Endothelial cell of hepatic sinusoid (primary cell): ENCODE data around the gene IQSEC2.

Experiments used
- in situ Hi-C: cut with HindIII; loops from 2 replicates; pipeline ENCODE4 v1.10.0; 2017; ENCODE audit warnings: low sequenced_read_pairs

Gene IQSEC2

GRCh38 chrX:53249408-53250042 lies 31.9 kb downstream of the IQSEC2 start:
- in situ Hi-C loops = loop anchor here (5.0 kb wide), 1 partner anchor 32 kb away; no protein-coding TSS in a partner anchor

GRCh38 chrX:53247928-53248327 lies 33.5 kb downstream of the IQSEC2 start:
- in situ Hi-C loops = no loop called here

- in situ Hi-C loops = no loop called here
Observed at GRCh38 chrX:53246231-53246630, 35.2 kb downstream of the IQSEC2 start.

- in situ Hi-C loops = no loop called here
Observed at GRCh38 chrX:53244610-53245009, 36.8 kb downstream of the IQSEC2 start.

- in situ Hi-C loops = no loop called here
Observed at GRCh38 chrX:53242310-53242709, 39.1 kb downstream of the IQSEC2 start.

- in situ Hi-C loops = no loop called here
Observed at GRCh38 chrX:53241558-53241957, 39.8 kb downstream of the IQSEC2 start.

GRCh38 chrX:53239474-53239873 lies 41.9 kb downstream of the IQSEC2 start:
- in situ Hi-C loops = no loop called here

GRCh38 chrX:53237056-53237455 lies 44.3 kb downstream of the IQSEC2 start:
- in situ Hi-C loops = no loop called here

GRCh38 chrX:53236025-53236679 lies 45.2 kb downstream of the IQSEC2 start:
- in situ Hi-C loops = no loop called here

GRCh38 chrX:53235566-53235965 lies 45.8 kb downstream of the IQSEC2 start:
- in situ Hi-C loops = no loop called here

- in situ Hi-C loops = no loop called here
Observed at GRCh38 chrX:53234484-53234883, 46.9 kb downstream of the IQSEC2 start.

GRCh38 chrX:53233536-53233935 lies 47.8 kb downstream of the IQSEC2 start:
- in situ Hi-C loops = no loop called here

GRCh38 chrX:53230116-53230515 lies 51.3 kb downstream of the IQSEC2 start:
- in situ Hi-C loops = no loop called here

GRCh38 chrX:53227224-53227765 lies 54.1 kb downstream of the IQSEC2 start:
- in situ Hi-C loops = no loop called here

- in situ Hi-C loops = no loop called here
Observed at GRCh38 chrX:53224860-53225797, 56.3 kb downstream of the IQSEC2 start, which contains the start of gene KDM5C. TSS of gene KDM5C (minus strand) at chrX:53225207. CDS start at chrX:53224889, 318 bp downstream.

GRCh38 chrX:53223955-53224859 lies 57.2 kb downstream of the IQSEC2 start:
- in situ Hi-C loops = no loop called here

- in situ Hi-C loops = no loop called here
Observed at GRCh38 chrX:53223068-53223693, 58.2 kb downstream of the IQSEC2 start.
